Activated T-cell treated with anti-CD3 and anti-CD28 coated beads, Interleukin-2, amount 50 U/mL, for 4 hours (primary cell): ENCODE results near the gene HSBP1. TPM values are rescaled to one million over a fixed set of nuclear protein-coding genes. Genes with fewer than 3 reads are reported as not detected.

Experiments
- ATAC-seq, 2 donors: fragments of 200-7000 bp; cut with Tn5 transposase; one replicate each; pipeline ENCODE4 v1.10.0; 2021
- DNase-seq: peaks from one replicate; pipeline ENCODE4 v3.0.0-alpha.2; 2020
- H3K27me3 Mint-ChIP-seq: one replicate; pipeline ENCODE4 v1.8.0; 2021; ENCODE audit warnings: low read depth, mixed read lengths
- H3K36me3 Mint-ChIP-seq: one replicate; pipeline ENCODE4 v1.8.0; 2022; ENCODE audit warnings: mixed read lengths; ENCODE audit not compliant: insufficient read depth
- H3K4me1 Mint-ChIP-seq: one replicate; pipeline ENCODE4 v1.8.0; 2021; ENCODE audit warnings: low read depth, mixed read lengths
- H3K4me3 Mint-ChIP-seq: one replicate; pipeline ENCODE4 v1.8.0; 2021; ENCODE audit warnings: mild to moderate bottlenecking, moderate library complexity, mixed read lengths
- H3K9me3 Mint-ChIP-seq: one replicate; pipeline ENCODE4 v1.8.0; 2021; ENCODE audit warnings: mixed read lengths
- total RNA-seq, 3 donors: library from RNA; stranded (reverse); gene quantifications; one replicate each; pipeline ENCODE4 v1.2.1, GENCODE V29; 2021

HSBP1 gene
- total RNA-seq, 3 donors from 2014 or later: 73.4 to 89.1 (median 78.9) TPM

GRCh38 chr16:83792391-83792790 lies 15.4 kb upstream of the HSBP1 start:
- Mint-ChIP-seq H3K27me3 (peaks cover 11% of the 10 kb centered on the region), H3K9me3 (no peaks in the 10 kb centered on the region), H3K36me3 (no peaks in the 10 kb centered on the region), H3K4me1 (peaks cover 2% of the 10 kb centered on the region), H3K4me3 (no peak overlapping the region)
- no peak for DNase-seq
- no peak for ATAC-seq

DNA sequence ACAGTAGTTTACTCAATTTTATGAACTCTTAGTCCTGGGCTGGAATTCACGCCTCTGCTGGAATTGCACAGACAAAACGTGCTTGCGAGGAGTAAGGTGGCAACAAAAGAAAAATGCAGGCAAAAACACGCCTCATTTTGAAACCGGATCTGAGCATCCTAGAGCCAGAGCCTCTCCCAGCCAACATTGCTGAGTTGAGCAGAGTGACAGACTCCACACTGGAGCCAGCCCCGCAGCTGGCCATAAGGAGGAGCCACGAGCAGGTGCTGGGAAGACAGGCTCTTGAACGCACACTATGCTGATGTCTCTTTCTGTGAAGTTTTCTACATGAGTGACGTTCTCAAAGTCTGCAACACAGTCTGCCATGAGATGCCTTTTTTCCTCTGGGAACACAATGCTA lies 14.6 kb upstream of the HSBP1 start:
- ATAC-seq (no peak), DNase-seq (no peak)
- peaks cover 9% of the 10 kb centered on the region for H3K27me3 Mint-ChIP-seq
- H3K4me3 Mint-ChIP-seq: no peak overlapping the region
- no peaks in the 10 kb centered on the region for H3K36me3 Mint-ChIP-seq
- H3K9me3 Mint-ChIP-seq: no peaks in the 10 kb centered on the region
- peaks cover 2% of the 10 kb centered on the region for H3K4me1 Mint-ChIP-seq

DNA sequence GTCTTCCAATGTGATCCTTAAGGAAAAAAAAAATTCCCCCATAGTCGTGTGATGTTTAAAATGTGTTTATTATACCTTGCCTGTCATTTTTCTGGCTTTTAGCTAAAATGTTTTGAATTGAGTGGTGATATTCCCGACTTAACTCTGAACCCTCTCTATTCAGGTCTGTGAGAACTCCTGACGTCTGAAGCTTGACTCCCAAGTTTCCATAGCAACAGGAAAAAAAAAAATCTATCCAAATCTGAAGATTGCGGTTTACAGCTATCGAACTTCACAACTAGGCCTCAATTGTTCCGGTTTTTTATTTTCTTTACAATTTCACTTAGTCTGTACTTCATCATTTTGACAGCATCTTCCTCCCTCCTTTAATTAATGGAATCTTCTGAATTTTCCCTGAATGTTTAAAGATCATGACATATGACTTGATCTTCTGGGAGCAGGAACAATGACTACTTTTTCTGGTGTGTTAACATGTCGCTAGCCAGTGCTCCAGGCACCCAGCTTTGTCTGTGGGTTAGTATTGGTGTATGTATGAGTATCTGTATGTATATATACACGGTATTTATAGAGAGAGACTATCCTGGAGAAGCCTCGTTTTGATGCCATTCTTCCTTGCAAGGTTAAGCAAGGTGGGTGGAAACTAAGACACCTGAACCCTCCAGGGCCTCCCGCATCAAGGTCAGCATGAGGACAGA lies 12.8 kb upstream of the HSBP1 start:
- Mint-ChIP-seq H3K36me3 (no peaks in the 10 kb centered on the region), H3K4me3 (no peak overlapping the region), H3K4me1 (peaks cover 2% of the 10 kb centered on the region), H3K27me3 (peaks cover 16% of the 10 kb centered on the region), H3K9me3 (no peaks in the 10 kb centered on the region)
- no peak for DNase-seq
- ATAC-seq: no peak

DNA sequence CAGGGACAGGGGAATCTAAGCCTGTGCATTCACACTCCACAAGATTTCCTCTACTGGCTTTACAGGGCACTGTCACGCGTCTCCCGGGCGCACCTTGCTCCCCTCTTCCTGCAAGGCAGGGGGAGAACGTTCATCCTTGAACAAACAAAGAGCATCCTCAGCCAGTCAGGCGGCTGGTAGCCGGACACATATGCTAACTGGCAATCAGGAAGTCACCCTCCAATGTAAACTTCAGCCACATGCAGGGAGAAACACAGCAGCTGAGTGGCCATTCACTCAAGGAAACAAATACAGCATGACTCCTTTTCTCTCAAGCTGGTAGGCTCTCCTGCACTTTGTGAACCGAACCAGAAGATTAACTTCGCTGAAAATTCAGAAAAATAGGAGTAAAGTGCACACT lies 10.8 kb upstream of the HSBP1 start:
- H3K9me3 Mint-ChIP-seq: no peaks in the 10 kb centered on the region
- peaks cover 19% of the 10 kb centered on the region for H3K27me3 Mint-ChIP-seq
- peaks cover 2% of the 10 kb centered on the region for H3K4me1 Mint-ChIP-seq
- no peak for ATAC-seq
- no peaks in the 10 kb centered on the region for H3K36me3 Mint-ChIP-seq
- no peak overlapping the region for H3K4me3 Mint-ChIP-seq
- DNase-seq: no peak

GRCh38 chr16:83799336-83799735 lies 8.4 kb upstream of the HSBP1 start:
- Mint-ChIP-seq H3K4me1 (no peaks in the 10 kb centered on the region), H3K9me3 (no peaks in the 10 kb centered on the region)
- ATAC-seq: no peak

DNA sequence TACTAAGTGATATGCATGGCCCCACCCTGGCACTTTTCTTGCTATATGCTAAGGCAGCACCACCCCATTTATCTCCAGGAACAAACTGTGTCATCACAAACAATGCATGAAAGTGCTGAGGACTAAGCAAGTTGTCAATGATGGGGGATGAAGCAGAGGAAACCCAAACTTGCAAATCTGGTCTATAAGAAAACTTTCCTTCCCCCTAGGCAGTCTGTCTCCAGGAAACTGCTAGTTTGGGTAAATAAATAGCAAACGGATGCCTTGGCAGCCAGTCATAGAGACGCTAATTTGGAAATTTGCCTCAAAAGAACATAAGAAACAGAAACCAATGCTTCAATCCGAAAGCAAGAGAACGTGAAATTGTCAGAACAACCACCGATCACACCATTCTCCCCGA lies 5.6 kb upstream of the HSBP1 start:
- no peak overlapping the region for H3K4me3 Mint-ChIP-seq
- H3K36me3 Mint-ChIP-seq: no peaks in the 10 kb centered on the region
- peaks cover 9% of the 10 kb centered on the region for H3K27me3 Mint-ChIP-seq
- ATAC-seq (no peak), DNase-seq (no peak)
- peaks cover 9% of the 10 kb centered on the region for H3K4me1 Mint-ChIP-seq
- H3K9me3 Mint-ChIP-seq: no peaks in the 10 kb centered on the region

More at GRCh38 chr16:83799336-83799735, 8.4 kb upstream of the HSBP1 start:
- no peaks in the 10 kb centered on the region for H3K36me3 Mint-ChIP-seq
- no peak for DNase-seq
- H3K27me3 Mint-ChIP-seq: peaks cover 16% of the 10 kb centered on the region
- H3K4me3 Mint-ChIP-seq: no peak overlapping the region

GRCh38 chr16:83802554-83803205 lies 5.1 kb upstream of the HSBP1 start:
- ATAC-seq (no peak), DNase-seq (no peak)
- no peaks in the 10 kb centered on the region for H3K9me3 Mint-ChIP-seq
- no peak overlapping the region for H3K4me3 Mint-ChIP-seq
- H3K36me3 Mint-ChIP-seq: no peaks in the 10 kb centered on the region
- peaks cover 13% of the 10 kb centered on the region for H3K4me1 Mint-ChIP-seq
- peaks cover 9% of the 10 kb centered on the region for H3K27me3 Mint-ChIP-seq

GRCh38 chr16:83803811-83804210 lies 4.0 kb upstream of the HSBP1 start:
- H3K4me3 Mint-ChIP-seq: no peak overlapping the region

DNA sequence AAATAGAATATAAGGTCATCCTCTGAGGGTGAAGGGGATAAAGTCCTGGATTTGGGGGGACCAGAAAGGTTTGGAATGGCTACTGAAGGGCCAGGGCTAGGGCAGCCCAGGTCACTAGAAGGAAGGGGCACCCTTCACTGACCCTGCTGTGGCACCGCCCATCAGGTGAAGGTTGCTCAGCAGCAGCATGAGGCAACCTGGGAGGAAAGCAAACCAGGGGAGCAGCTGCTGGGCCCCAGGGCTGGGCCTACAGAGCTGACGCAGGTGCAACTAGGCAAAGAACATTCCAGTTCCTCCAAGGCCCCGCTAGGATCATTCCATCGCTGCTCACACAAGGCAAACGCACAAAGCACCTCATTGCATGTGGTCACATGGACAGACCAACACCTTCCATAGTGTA lies 3.4 kb upstream of the HSBP1 start:
- Mint-ChIP-seq H3K36me3 (peaks cover 8% of the 10 kb centered on the region), H3K4me1 (peaks cover 23% of the 10 kb centered on the region), H3K4me3 (no peak overlapping the region), H3K27me3 (peaks cover 5% of the 10 kb centered on the region), H3K9me3 (no peaks in the 10 kb centered on the region)
- DNase-seq (no peak), ATAC-seq (no peak)

More at GRCh38 chr16:83803811-83804210, 4.0 kb upstream of the HSBP1 start:
- Mint-ChIP-seq H3K9me3 (no peaks in the 10 kb centered on the region), H3K4me1 (peaks cover 18% of the 10 kb centered on the region), H3K36me3 (peaks cover 4% of the 10 kb centered on the region), H3K27me3 (peaks cover 5% of the 10 kb centered on the region)
- ATAC-seq (no peak), DNase-seq (no peak)

GRCh38 chr16:83806036-83806435 lies 1.7 kb upstream of the HSBP1 start:
- DNase-seq (no peak), ATAC-seq (no peak)
- Mint-ChIP-seq H3K4me1 (peaks cover 35% of the 10 kb centered on the region), H3K4me3 (no peak overlapping the region), H3K9me3 (no peaks in the 10 kb centered on the region), H3K27me3 (no peaks in the 10 kb centered on the region), H3K36me3 (peaks cover 13% of the 10 kb centered on the region)

GRCh38 chr16:83806731-83807130 lies 1.0 kb upstream of the HSBP1 start:
- Mint-ChIP-seq H3K27me3 (no peaks in the 10 kb centered on the region), H3K4me1 (peaks cover 36% of the 10 kb centered on the region), H3K9me3 (no peaks in the 10 kb centered on the region), H3K36me3 (peaks cover 15% of the 10 kb centered on the region), H3K4me3 (peak overlapping the region; percentile 98)
- no peak for ATAC-seq
- DNase-seq: no peak

GRCh38 chr16:83807327-83807709 lies 460 bp upstream of the HSBP1 start:
- ATAC-seq: no peak
- peaks cover 36% of the 10 kb centered on the region for H3K4me1 Mint-ChIP-seq

GRCh38 chr16:83808573-83809014 lies 816 bp downstream of the HSBP1 start:
- peak overlapping the region; percentile 98 for H3K4me3 Mint-ChIP-seq
- peaks cover 17% of the 10 kb centered on the region for H3K36me3 Mint-ChIP-seq
- ATAC-seq: no peak
- H3K4me1 Mint-ChIP-seq: peaks cover 36% of the 10 kb centered on the region
- no peaks in the 10 kb centered on the region for H3K9me3 Mint-ChIP-seq
- no peaks in the 10 kb centered on the region for H3K27me3 Mint-ChIP-seq
- no peak for DNase-seq

More at GRCh38 chr16:83807327-83807709, 460 bp upstream of the HSBP1 start:
- H3K4me3 Mint-ChIP-seq: peak overlapping the region; percentile 98
- no peaks in the 10 kb centered on the region for H3K9me3 Mint-ChIP-seq
- DNase-seq: no peak
- no peaks in the 10 kb centered on the region for H3K27me3 Mint-ChIP-seq
- peaks cover 17% of the 10 kb centered on the region for H3K36me3 Mint-ChIP-seq

DNA sequence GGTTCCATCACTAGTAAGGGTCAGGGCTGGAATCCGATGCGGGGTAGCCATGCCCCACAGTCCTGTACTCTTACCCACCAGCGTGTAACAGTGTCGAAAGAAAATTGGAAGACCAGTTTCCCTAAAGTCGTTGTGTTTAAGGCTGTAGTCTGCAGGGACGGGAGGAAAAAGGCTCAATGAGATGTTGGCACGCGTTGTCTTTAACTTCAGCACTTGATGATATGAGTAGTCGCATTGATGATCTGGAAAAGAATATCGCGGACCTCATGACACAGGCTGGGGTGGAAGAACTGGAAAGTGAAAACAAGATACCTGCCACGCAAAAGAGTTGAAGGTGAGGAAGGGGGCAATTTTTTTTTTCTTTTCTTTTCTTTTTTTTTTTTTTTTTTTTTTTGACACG lies 1.3 kb downstream of the HSBP1 start:
- H3K27me3 Mint-ChIP-seq: no peaks in the 10 kb centered on the region
- peak overlapping the region; percentile 98 for H3K4me3 Mint-ChIP-seq
- no peaks in the 10 kb centered on the region for H3K9me3 Mint-ChIP-seq
- peaks cover 36% of the 10 kb centered on the region for H3K4me1 Mint-ChIP-seq
- peaks cover 17% of the 10 kb centered on the region for H3K36me3 Mint-ChIP-seq
- DNase-seq (no peak), ATAC-seq (no peak)

- H3K4me1 Mint-ChIP-seq: peaks cover 36% of the 10 kb centered on the region
- peaks cover 17% of the 10 kb centered on the region for H3K36me3 Mint-ChIP-seq
- H3K27me3 Mint-ChIP-seq: no peaks in the 10 kb centered on the region
- H3K9me3 Mint-ChIP-seq: no peaks in the 10 kb centered on the region
- ATAC-seq (no peak), DNase-seq (no peak)
- no peak overlapping the region for H3K4me3 Mint-ChIP-seq
These were observed 3.1 kb downstream of the HSBP1 start for GRCh38 chr16:83810901-83811300.
